Activated CD4-positive, alpha-beta T cell treated with anti-CD3 and anti-CD28 coated beads for 1 hour (primary cell): ENCODE results near the gene SHC2.

Experiments
- DNase-seq: peaks from one replicate; pipeline ENCODE4 v3.0.0-alpha.2; 2020

The SHC2 gene

DNA sequence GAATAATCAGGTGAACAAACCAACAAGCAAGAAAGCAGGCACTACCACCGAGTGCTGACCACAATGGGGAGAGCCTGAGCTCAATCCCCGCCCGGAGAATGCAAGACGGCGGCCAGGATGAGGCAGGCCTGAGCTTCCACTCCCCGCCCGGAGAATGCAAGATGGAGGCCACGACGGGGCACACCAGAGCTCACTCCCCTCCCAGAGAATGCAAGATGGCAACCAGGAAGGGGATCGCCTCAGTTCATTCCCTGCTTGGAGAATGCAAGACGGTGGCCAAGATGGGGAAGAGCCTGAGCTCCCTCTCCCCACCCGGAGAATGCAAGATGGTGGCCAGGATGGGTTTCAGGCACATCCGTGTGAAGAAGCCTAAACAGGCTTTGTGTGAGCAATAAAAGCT lies 91.6 kb downstream of the SHC2 start:
- no peak for DNase-seq

GRCh38 chr19:368630-369024 lies 92.2 kb downstream of the SHC2 start:
- DNase-seq = no peak

- no peak for DNase-seq
Observed at GRCh38 chr19:367963-368629, 92.7 kb downstream of the SHC2 start.

GRCh38 chr19:367561-367960 lies 93.3 kb downstream of the SHC2 start:
- no peak for DNase-seq

- no peak for DNase-seq
Observed at GRCh38 chr19:366951-367350, 93.9 kb downstream of the SHC2 start.
